Stimulated activated CD4-positive, alpha-beta T cell treated with anti-CD3 and anti-CD28 coated beads, Interleukin-4, amount 100 ng/mL, for 1 hour (primary cell): ENCODE data around the gene PRPF38B.
"Not testable (repeated sequence)": the region's sequence is repeated elsewhere in the genome, so short reads cannot be mapped to it uniquely, and the experiment has no call there.

Source experiments
- DNase-seq: peaks from one replicate; pipeline ENCODE4 v3.0.0-alpha.2; 2020

Gene PRPF38B

DNA sequence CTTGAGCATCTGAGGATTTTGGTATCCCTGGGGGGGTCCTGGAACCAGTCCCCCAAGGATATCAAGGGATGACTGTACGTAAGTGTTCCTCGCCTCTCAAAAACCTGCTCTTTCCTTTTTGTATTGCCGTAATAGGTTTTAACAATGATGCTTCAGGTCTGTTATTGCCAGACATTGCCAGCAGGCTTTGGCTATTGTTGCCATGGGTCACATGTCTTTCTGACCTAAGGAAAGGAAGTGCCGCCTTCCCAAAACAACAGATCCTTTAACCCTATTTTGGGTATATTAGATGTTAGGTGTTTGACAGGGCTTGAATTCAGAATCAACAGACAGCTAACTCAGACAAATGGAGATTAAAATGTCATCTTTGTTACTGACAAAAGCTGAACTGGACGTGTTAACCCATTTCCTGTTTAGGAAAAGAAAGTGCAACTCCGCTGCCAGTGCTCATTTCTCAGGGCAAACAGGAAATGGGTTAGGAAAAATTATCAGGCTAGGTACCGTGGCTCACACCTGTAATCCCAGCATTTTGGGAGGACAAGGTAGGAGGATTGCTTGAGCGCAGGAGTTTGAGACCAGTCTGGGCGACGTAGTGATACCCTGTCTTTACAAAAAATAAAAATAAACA is 12.4 kb upstream of the PRPF38B start:
- no peak for DNase-seq

DNA sequence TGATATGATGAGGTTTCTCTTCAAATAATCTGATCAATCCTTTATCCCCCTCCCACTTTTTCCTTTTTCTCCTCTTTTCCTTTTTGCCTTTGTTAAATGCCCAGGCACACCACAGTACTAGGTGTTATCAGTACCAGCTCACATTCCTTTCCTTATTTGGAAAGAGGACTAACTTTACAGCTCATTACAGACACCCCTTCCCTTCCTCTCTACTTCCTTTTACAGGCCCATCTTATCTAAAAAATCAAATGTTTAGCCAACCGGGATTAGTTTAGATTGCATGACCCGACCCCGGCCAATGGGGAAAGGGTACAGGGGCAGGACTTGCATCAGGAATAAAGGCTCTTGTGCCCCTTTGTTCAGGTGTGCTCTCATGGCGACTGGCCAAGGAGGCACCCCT is 10.4 kb upstream of the PRPF38B start:
- DNase-seq = not testable (repeated sequence)

DNA sequence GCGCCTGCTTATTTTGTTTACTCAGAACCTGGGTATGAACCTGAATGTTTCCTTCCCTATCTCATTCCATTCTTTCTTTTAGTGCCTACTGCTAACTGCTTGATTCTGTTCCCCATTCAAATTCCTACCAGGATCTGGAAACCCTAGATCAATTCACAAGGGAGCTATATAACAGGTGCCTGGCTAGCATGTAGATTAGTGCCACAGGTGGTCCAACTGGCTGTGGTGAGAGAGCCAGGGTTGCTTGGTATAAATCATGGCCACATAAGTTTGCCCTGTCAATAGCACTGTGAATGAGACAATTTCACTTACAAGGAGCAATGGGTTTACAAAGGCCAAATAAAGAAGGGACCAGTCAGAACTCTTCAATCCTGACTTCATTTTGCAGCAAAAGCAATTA is 6.6 kb upstream of the PRPF38B start:
- DNase-seq = no peak

DNA sequence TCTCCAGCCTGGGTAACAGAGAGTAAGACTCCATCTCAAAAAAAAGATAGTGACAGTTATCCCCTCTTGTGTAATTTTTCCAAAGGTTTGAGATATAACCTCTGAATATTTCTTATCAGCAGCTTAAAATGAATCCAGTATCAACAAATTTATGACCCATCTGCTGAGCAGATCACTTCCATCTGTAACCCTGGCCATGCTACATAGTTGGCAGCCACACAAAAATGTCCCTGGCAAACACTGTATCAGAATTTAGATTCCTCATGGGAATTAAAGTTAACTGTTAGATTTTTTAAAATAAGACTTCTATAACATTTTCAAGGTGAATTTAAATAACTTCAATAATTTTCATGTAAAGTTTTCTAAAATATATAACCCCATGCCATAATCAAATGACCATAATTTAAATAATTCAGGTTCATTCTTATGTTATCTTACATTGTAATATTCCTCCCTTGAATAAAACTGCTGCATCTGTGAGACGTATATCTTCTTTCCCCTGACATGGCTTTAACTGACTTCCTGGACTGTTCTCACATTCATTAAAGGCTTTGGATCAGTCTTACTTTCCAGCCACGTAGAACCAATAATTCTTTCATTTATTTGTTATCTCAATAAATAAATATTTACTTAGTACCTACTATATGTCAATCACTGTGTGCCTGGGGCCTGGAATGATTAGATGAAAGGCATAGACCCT is 5.3 kb upstream of the PRPF38B start:
- no peak for DNase-seq

DNA sequence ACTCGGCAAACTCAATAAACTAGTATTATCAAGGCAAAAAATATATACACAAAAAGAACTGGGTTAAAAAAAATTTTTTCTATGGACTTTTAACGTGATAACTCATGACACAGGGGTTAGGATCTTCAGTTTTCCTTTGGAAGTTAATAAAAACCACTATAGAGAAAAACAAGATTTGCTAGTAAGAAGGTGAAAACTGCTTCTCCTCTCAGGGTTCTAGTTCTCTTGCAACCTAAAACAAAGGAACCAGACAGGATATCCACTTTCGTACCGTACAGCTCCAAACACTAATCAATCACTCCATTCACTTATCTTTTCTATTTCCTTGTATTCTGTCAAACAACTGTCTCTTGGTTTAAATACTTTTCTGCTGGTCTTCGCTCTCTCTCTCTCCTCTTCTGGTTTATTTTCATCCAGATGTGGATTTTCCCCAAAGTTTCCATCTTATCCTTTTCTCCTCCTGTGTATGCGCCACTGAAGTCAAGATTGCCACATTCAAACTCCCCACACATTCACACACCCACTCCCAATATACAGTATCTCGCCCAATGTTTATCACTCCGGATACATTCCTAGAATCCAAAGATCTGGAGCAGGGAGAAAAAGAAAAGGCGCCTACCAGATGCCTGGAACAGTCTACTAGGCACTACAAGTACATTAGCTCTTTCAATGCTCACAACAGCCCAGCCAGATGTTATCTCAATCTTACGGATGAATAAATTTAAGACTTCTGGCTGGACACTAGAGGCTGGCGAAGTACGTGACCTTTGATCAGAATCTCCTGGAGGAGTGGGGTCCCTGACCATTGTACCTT is 775 bp upstream of the PRPF38B start:
- DNase-seq = no peak

DNA sequence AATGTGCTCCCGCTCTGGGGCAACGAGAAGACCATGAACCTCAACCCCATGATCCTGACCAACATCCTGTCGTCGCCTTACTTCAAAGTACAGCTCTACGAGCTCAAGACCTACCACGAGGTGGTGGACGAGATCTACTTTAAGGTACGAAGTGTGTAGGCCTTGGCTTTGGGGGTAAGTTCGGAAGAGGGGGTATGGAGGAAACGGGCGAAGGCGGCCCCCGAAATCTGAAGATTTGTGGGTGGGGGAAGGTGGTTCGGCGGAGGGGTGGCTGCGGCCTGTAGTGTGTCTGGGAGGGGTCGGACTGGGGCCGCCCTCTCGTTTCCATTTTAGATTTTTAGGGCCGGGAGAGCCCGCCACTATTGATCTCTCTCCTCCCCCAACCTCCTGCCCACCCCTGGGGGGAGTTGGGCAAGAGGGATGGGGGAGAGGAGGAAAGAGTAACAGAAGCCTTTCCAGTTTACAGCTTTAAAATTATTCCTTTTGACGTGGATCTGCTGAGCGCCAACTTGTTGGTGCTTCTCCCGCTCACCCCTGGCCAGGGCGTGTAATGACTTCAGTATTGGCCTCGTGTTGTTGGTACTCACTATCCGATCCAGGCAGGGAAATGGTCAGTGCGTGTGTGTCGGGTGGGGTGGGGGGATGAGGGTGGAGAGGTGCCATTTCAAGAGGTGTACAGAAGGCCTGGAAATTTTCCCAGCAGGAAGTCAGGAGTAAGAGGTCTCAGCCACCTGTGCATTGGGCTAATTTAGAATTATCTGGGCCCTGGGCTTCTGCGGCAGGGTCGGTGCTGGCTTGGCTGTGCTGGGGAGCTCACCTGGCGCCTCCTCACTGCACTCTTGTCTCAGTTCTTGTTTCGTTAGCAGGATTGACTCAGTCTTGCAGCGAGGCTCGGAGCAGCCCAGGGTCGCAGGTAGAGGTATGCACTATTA is 880 bp downstream of the PRPF38B start:
- DNase-seq = peak; percentile 63

DNA sequence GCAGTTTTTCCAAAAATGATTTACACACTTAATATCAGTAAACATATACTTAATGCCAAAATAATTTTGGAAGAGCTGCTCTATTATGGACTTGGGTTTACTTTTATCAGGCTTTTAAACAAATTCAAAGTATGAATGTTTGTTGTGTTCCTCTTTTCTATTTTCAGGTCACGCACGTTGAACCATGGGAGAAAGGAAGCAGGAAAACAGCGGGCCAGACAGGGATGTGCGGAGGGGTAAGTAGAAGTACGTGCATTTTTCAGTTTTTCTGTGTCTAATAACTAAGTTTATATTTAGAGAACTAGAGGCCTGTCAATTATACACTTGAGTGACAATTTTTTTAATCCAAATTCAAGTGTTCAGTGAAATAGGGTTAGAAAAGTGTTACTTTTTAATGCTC is 3.4 kb downstream of the PRPF38B start:
- no peak for DNase-seq

DNA sequence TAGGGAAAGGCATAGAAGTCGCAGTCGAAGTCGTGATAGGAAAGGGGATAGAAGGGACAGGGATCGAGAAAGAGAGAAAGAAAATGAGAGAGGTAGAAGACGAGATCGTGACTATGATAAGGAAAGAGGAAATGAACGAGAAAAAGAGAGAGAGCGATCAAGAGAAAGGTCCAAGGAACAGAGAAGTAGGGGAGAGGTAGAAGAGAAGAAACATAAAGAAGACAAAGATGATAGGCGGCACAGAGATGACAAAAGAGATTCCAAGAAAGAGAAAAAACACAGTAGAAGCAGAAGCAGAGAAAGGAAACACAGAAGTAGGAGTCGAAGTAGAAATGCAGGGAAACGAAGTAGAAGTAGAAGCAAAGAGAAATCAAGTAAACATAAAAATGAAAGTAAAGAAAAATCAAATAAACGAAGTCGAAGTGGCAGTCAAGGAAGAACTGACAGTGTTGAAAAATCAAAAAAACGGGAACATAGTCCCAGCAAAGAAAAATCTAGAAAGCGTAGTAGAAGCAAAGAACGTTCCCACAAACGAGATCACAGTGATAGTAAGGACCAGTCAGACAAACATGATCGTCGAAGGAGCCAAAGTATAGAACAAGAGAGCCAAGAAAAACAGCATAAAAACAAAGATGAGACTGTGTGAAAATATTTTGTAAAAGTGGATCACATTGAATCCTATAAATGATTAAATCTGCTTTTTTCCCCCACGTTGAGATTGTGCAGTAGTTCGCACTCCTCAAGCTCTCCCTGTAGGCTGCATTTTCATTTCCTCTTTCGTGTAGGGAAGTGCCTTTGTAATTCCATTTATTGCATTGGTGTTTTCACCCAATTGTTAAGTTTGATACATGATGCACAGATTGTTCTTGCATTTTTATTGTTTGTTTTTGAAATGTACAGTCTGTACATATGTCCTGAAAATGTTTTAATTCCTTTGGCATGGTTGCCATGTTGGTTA is 7.5 kb downstream of the PRPF38B start:
- no peak for DNase-seq

DNA sequence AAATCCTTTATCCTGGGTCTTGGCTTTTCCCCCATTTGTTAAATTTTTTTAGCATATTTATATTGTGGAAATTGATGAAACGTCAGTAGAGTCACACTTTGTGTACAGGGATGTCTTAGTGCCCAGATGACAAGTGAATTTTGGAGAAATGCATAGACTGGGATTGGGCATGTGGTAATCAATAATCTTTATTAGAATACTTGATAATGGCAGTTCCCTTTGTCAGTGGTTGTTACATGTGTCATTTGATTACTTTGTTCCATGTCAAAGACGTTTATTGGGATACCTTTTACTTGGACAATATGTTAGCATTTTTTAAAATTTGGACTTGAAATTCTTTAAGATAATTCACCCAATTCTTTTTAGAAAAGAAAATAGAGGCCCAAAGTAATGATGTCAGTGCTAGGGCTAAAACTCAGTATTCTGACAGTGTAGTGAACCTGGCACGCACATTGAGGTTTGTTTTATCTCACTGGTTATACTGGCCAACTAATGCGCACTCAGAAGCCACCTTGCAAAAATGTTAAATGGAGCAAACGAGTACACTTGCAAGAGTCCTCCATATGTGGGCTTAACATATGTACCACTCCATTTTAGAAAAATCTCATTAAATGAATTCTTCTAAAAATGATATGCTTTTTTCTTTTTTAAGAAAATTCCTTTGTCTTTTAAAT is 9.2 kb downstream of the PRPF38B start:
- no peak for DNase-seq

DNA sequence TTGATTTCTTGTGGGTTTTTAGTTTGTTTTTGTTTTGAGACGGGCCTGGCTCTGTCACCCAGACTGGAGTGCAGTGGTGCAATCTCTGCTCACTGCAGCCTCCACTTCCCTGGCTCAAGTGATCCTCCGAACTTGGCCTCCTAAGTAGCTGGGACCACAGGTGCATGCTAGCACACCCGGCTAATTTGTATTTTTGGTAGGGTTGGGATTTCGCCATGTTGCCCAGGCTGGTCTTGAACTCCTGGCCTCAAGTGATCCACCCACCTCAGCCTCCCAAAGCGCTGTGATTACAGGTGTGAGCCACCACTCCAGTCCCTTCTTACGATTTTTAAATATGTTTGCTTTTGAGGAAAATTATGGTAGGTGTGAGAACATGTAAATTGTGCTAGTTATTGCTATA is 10.0 kb downstream of the PRPF38B start:
- DNase-seq = not testable (repeated sequence)

DNA sequence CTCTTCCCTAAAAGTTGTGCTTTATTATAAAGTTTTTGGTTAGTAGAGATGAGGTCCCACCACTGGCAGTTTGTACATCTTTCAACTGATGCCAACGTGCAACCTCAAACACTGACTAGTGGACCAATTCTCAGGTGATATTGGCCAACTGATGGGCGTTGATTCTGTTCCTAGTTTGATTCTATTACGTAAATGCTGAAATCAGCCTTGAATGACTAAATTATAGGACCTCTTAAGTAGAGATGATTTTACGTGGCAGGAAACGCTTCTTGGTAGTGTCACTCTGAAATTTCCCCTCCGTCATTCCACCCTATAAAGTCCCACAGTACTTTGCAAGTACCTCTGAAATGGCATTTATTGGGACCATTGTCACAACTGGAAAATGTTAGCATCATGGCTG is 11.8 kb downstream of the PRPF38B start:
- no peak for DNase-seq

DNA sequence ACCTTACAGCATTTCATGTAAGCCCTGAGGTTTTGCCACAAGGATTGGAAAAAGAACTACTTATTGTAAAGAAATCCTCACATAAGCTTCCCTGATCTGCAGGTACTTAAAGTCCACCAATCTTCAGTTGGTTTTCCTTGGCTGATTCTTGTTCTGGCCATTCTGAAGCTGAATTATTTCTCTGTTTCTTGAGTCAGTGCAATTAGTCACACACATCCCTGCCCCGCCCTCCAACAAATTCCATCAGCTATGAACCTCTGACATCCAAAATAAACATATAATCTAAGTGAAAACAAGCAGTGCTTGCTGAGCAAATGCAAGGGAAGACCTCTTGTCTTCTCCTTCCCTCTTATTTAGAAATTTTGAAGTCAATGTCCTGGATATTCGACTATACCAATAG is 12.4 kb downstream of the PRPF38B start:
- no peak for DNase-seq

DNA sequence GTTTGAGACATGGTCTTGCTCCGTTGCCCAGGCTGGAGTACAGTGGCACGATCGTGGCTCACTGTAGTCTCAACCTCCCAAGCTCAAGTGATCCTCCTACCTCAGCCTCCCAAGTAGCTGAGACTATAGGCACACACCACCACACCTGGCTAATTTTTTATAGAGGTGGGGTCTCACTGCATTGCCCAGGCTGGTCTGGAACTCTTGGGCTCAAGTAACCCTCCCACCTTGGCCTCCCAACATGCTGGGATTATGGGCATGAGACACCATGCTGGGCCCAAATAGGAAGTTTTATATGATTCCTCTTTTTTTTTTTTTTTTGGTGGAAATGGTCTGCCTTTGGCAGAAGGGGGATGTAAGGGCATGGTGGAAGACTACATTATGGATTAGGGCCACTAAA is 14.5 kb downstream of the PRPF38B start:
- DNase-seq = no peak

DNA sequence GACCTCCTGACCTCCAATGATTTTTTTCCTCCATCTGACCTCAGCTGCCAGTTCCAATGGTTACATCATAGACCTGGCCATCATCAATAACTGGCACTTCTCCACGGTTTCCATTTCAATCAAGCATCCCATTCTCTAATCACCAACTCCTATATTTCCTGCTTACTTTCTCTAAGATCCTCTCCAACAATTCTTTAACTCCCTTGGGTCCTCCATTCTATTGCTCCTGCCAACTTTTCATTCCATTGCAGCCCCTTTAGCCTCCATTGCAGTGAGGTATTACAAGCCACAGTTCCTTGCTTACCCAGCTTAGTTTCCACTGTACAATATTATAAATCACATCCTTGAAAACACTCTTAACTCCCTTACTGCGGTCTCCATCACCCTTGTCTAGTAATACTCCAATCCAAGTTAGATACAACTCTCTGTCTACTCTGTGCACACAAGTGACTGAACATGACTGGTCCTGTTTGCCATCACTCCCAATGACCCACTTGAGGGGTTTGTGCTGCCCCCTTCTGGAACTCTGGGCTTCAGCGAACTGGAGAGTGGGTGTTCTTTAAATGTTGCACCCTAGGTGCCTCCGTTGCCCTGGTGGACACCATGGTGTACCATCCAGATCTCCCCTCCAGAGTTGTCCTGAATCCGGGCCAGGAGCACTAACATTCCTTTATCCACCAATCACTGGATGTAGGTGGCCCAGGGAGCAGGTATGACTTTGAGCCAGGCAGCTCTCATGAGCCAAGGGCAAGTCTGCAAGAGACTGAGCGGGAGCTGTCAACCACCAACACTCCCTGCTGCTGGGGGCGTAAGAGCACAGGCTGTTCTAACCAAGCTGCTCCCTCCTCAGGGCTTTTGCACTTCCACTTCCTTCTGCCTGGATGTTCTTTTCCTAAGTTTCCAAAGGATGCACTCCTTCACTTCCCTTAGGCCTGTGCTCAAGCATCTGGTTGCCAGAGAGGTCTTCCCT is 16.9 kb downstream of the PRPF38B start:
- DNase-seq = peak; percentile 54

DNA sequence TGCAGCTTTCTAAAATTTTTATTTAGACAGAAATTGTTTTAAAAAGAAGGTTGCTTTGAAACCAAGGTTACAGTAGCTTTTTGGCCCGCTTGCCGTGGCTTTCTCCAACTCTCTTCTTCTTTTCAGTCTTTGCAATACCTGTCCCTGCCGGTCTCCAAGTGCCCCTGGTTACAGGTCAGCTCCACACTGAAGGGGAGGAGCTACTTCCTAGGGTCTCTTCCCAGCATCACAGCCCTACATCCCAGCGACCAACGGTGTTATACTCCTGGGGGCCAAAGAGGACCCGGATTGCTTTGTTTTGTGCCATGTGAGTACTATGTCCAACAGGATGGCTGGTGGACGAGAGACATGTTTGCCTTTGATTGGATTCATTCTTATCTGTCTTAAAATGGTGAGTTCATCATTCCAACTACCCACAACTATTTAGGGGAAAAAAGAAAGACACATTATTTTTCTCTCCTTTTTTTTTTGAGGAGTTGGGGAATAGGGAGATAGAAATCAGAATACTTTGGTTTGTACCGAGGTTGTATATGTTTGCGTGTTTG is 20.6 kb downstream of the PRPF38B start, which contains the start of gene FNDC7:
Gene FNDC7 (plus strand): TSS at position 303 of the 545 bp plus-strand sequence. CDS start 26 bp downstream, at position 329.
- DNase-seq = no peak

DNA sequence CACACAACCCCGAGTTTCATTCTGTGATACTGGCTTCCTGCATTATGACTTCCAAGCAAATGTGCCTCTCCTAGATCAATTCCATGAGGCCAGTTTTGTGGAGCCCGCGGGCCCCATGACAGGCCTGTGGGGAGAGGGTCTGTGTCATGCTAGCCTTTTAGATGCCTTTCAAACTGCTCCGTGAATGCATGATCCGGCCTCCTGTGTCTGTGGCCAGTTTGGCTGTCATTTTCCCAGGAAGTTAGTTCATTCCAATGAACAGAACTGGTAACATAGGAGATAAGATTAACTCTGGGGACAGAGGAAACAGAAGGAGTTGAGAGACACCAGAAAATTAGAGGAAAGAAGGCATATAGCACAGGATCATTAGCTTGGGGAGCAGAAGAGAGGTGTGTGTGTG is 23.8 kb downstream of the PRPF38B start:
- no peak for DNase-seq

DNA sequence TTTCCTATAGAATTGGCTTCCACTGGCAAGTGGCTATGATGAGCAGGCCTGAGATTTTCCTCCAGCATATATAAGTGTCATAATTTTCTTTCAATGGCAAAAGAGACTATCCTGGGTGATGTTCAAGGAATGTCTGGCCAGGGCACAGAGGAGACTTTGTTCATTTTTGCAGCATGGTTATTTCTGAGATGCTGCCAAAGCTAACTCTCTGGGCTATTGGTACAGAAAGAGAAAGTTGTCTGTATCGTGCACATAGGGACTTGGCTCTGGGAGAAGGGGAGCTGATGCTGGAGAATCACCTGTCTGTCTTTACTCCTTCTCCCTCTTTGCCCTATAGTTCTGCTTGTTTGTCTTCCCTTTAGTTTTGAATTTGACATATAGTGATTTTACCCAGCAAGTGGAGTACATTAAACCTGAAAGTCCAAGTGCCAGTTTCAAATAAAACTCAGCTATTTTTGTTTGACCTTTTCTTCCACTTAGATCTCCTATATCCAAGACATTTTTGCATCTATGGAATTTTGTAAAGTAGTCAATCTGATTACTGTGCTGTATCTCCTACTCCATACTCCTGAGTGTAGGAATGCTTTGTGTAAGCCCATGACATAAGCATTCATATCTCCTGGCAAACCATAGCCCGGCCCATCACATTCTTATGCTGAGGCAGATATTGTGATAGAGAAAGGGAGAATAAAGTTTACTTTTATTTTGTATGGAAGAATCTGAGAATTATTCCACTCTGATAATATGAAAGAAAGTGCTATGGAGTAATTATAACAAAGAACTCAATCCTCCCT is 24.5 kb downstream of the PRPF38B start:
- DNase-seq = no peak

DNA sequence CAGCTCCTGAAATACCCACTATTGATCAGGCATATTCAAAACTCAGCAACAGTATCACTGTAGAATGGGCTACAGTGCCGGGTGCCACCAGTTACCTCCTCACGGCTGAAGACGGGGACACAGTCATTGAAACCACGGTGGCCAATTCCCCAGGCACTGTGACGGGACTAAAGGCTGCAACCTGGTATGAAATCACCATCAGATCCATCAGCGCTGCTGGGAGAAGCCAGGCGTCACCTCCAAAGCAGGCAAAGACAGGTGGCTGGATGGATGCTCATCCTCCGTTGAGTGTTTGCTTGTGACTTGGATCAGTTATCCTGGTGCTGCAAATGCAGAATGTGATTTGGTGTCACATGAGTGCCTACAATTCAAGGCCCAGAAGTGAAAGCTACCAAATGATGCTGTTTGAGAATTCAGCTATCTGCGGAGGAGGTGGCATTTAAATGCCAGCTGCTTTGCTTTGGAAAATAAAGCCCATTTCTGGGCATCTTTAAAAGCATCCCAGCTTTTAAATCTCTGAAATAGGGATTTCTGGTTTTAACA is 25.7 kb downstream of the PRPF38B start:
- DNase-seq = no peak
